Neural cell (in vitro differentiated cells): Measurements from ENCODE around the gene PIKFYVE. TPM values are rescaled to one million over a fixed set of nuclear protein-coding genes. Genes with fewer than 3 reads are reported as not detected.

ENCODE experiments used
- H2AFZ ChIP-seq: fragments of 200-600, 300-800 bp; sonication (generic), shearing (Covaris generic); 2 replicates; pipeline ENCODE4 v1.6.0; 2014; ENCODE audit warnings: low read depth, mild to moderate bottlenecking, antibody characterized with exemption, low read length, moderate library complexity
- H3F3A ChIP-seq: fragments of 200-600 bp; shearing (Covaris generic); 2 replicates; pipeline ENCODE4 v1.6.1; 2016; ENCODE audit warnings: mild to moderate bottlenecking, moderate library complexity, mixed read lengths, antibody characterized with exemption, low read length; ENCODE audit not compliant: insufficient read depth, poor library complexity, severe bottlenecking
- H3K27ac ChIP-seq: fragments of 200-600, 300-800 bp; sonication (generic), shearing (Covaris generic); 2 replicates; pipeline ENCODE4 v1.5.1; 2014; ENCODE audit warnings: mild to moderate bottlenecking, low read length, moderate library complexity
- H3K27me3 ChIP-seq: fragments of 300-800, 200-600 bp; sonication (generic), shearing (Covaris generic); 2 replicates; pipeline ENCODE4 v1.6.0; 2014; ENCODE audit warnings: mild to moderate bottlenecking, low read depth, low read length, moderate library complexity; ENCODE audit not compliant: insufficient read depth
- H3K36me3 ChIP-seq: fragments of 300-800, 200-600 bp; sonication (generic), shearing (Covaris generic); 2 replicates; pipeline ENCODE4 v1.5.1; 2014; ENCODE audit warnings: mild to moderate bottlenecking, antibody characterized with exemption, low read length, moderate library complexity; ENCODE audit not compliant: insufficient read depth
- H3K4me2 ChIP-seq: fragments of 300-800, 200-600 bp; sonication (generic), shearing (Covaris generic); 2 replicates; pipeline ENCODE4 v1.6.0; 2014; ENCODE audit warnings: mild to moderate bottlenecking, low read length
- H3K4me3 ChIP-seq: fragments of 300-800, 200-600 bp; sonication (generic), shearing (Covaris generic); 2 replicates; pipeline ENCODE4 v1.5.1; 2014; ENCODE audit warnings: mild to moderate bottlenecking, low read length, moderate library complexity
- H3K79me2 ChIP-seq: fragments of 200-600 bp; shearing (Covaris generic); replicated peaks from 2 replicates; pipeline ENCODE4 v1.6.0; 2014; ENCODE audit warnings: mild to moderate bottlenecking, low read length, moderate library complexity; ENCODE audit not compliant: insufficient read depth
- H3K9ac ChIP-seq: fragments of 300-800, 200-600 bp; sonication (generic), shearing (Covaris generic); 2 replicates; pipeline ENCODE4 v1.6.1; 2016; ENCODE audit warnings: mild to moderate bottlenecking, low read length, mixed read lengths
- H3K9me2 ChIP-seq: fragments of 200-600 bp; shearing (Covaris generic); 2 replicates; pipeline ENCODE4 v1.6.1; 2016; ENCODE audit warnings: mild to moderate bottlenecking, low read length, mixed read lengths; ENCODE audit not compliant: insufficient read depth
- H3K9me3 ChIP-seq: fragments of 200-600, 300-800 bp; sonication (generic), shearing (Covaris generic); 2 replicates; pipeline ENCODE4 v1.6.1; 2016; ENCODE audit warnings: mild to moderate bottlenecking, mixed run types, low read length, moderate library complexity, mixed read lengths
- H4K20me1 ChIP-seq: fragments of 200-600 bp; shearing (Covaris generic); 2 replicates; pipeline ENCODE4 v1.6.1; 2016; ENCODE audit warnings: mild to moderate bottlenecking, mixed run types; ENCODE audit not compliant: insufficient read depth
- CTCF ChIP-seq: fragments of 450-650 bp; IDR thresholded peaks from 2 replicates; pipeline ENCODE4 v1.5.1; 2014; ENCODE audit warnings: antibody characterized with exemption, mild to moderate bottlenecking, moderate library complexity; ENCODE audit not compliant: poor library complexity, severe bottlenecking
- EP300 ChIP-seq: fragments of 450-650 bp; conservative IDR thresholded peaks from 2 replicates; pipeline ENCODE4 v1.6.1; 2014; ENCODE audit warnings: antibody characterized with exemption, mild to moderate bottlenecking, moderate library complexity; ENCODE audit not compliant: poor library complexity, severe bottlenecking
- EZH2 ChIP-seq: fragments of 200-600, 300-800 bp; shearing (Covaris generic), sonication (generic); IDR thresholded peaks from 2 replicates; pipeline ENCODE4 v1.6.1; 2014; ENCODE audit warnings: antibody characterized with exemption, low read length, borderline replicate concordance, mild to moderate bottlenecking; ENCODE audit not compliant: insufficient read depth, poor library complexity, severe bottlenecking
- MXI1 ChIP-seq: fragments of 450-650 bp; conservative IDR thresholded peaks from 2 replicates; pipeline ENCODE4 v1.6.1; 2014; ENCODE audit warnings: antibody characterized with exemption, mild to moderate bottlenecking; ENCODE audit not compliant: poor library complexity, severe bottlenecking
- POLR2AphosphoS5 ChIP-seq: IDR thresholded peaks from 2 replicates; pipeline ENCODE4 v1.6.1; 2012
- RAD21 ChIP-seq: fragments of 450-650 bp; conservative IDR thresholded peaks from 2 replicates; pipeline ENCODE4 v1.6.1; 2014; ENCODE audit warnings: antibody characterized with exemption, mild to moderate bottlenecking, moderate library complexity
- REST ChIP-seq: IDR thresholded peaks from 2 replicates; pipeline ENCODE4 v1.6.1; 2012; ENCODE audit warnings: borderline replicate concordance
- SMC3 ChIP-seq: fragments of 450-650 bp; conservative IDR thresholded peaks from 2 replicates; pipeline ENCODE4 v1.6.1; 2014; ENCODE audit warnings: antibody characterized with exemption, mild to moderate bottlenecking, moderate library complexity; ENCODE audit not compliant: poor library complexity
- TAF1 ChIP-seq: IDR thresholded peaks from 2 replicates; pipeline ENCODE4 v1.6.1; 2012; ENCODE audit warnings: low read depth
- polyA plus RNA-seq: library from polyadenylated mRNA; depleted of rRNA; stranded (reverse); fragments of >200 nt; gene quantifications from 2 replicates; pipeline ENCODE4 v1.2.3, GENCODE V29; 2014

The PIKFYVE gene
- polyA plus RNA-seq, 1 donor from 2014 or later: 27.1 TPM

- H4K20me1 ChIP-seq: no peaks in the 10 kb centered on the region
- H3K4me2 ChIP-seq: no peak overlapping the region
- no peaks in the 10 kb centered on the region for H3F3A ChIP-seq
- no peak overlapping the region for H3K4me3 ChIP-seq
- no peaks in the 10 kb centered on the region for H3K36me3 ChIP-seq
- no peaks in the 10 kb centered on the region for H3K9me2 ChIP-seq
- no peak overlapping the region for H3K9ac ChIP-seq
- no peaks in the 10 kb centered on the region for H3K9me3 ChIP-seq
- H3K27ac ChIP-seq: no peak overlapping the region
- peaks cover 28% of the 10 kb centered on the region for H3K79me2 ChIP-seq
- TF ChIP-seq CTCF: no peak
- TF ChIP-seq REST: no peak
- TF ChIP-seq TAF1: no peak
- TF ChIP-seq EZH2: no peak
- H2AFZ ChIP-seq: no peak overlapping the region
- no peaks in the 10 kb centered on the region for H3K27me3 ChIP-seq
Observed at GRCh38 chr2:208269091-208269490, 3.0 kb downstream of the PIKFYVE start.

GRCh38 chr2:208274748-208275147 lies 8.7 kb downstream of the PIKFYVE start:
- Histone ChIP-seq H3K27me3 (no peaks in the 10 kb centered on the region), H2AFZ (no peak overlapping the region), H3K4me2 (no peak overlapping the region), H3K27ac (no peak overlapping the region), H3K9me2 (no peaks in the 10 kb centered on the region), H3K9ac (no peak overlapping the region), H3K9me3 (no peaks in the 10 kb centered on the region), H3F3A (no peaks in the 10 kb centered on the region), H3K79me2 (peaks cover under 1% of the 10 kb centered on the region), H3K36me3 (no peaks in the 10 kb centered on the region), H3K4me3 (no peak overlapping the region), H4K20me1 (no peaks in the 10 kb centered on the region)
- TF ChIP-seq SMC3 (no peak), EP300 (no peak), CTCF (no peak), REST (no peak), MXI1 (no peak), POLR2AphosphoS5 (no peak), RAD21 (no peak), TAF1 (no peak), EZH2 (no peak)
